Brain microvascular endothelial cell (primary cell): Measurements from ENCODE around the gene SEC63.
"Not testable (repeated sequence)": the region's sequence is repeated elsewhere in the genome, so short reads cannot be mapped to it uniquely, and the experiment has no call there.

ENCODE experiments used
- DNase-seq: peaks from one replicate; pipeline ENCODE4 v3.0.0-alpha.2; 2020
- H3K27ac ChIP-seq: fragments of 250-450 bp; sonication (Bioruptor Pico); 2 replicates; pipeline ENCODE4 v1.5.1; 2020; ENCODE audit warnings: mild to moderate bottlenecking, moderate library complexity
- H3K27me3 ChIP-seq: fragments of 250-450 bp; sonication (Bioruptor Pico); replicated peaks from 2 replicates; pipeline ENCODE4 v1.5.1; 2020; ENCODE audit warnings: mild to moderate bottlenecking
- H3K36me3 ChIP-seq: fragments of 250-450 bp; sonication (Bioruptor Pico); replicated peaks from 2 replicates; pipeline ENCODE4 v1.5.1; 2020; ENCODE audit warnings: mild to moderate bottlenecking
- H3K4me3 ChIP-seq: 2 replicates; pipeline ENCODE4 v1.5.1; 2011; ENCODE audit warnings: low read depth, mild to moderate bottlenecking, control low read depth, low read length, moderate library complexity
- in situ Hi-C: cut with HindIII; loops from 2 replicates; pipeline ENCODE4 v1.10.0; 2017; ENCODE audit warnings: low sequenced_read_pairs, low pct_ligation_motif_present
- TF ChIP-seq, protein P1 (sequence below): IDR thresholded peaks from 2 replicates; pipeline ENCODE4 v1.5.1; 2011; ENCODE audit warnings: low read depth, mild to moderate bottlenecking, moderate library complexity, low read length, control low read depth, inconsistent platforms; ENCODE audit errors: missing control alignments

Gene SEC63

DNA sequence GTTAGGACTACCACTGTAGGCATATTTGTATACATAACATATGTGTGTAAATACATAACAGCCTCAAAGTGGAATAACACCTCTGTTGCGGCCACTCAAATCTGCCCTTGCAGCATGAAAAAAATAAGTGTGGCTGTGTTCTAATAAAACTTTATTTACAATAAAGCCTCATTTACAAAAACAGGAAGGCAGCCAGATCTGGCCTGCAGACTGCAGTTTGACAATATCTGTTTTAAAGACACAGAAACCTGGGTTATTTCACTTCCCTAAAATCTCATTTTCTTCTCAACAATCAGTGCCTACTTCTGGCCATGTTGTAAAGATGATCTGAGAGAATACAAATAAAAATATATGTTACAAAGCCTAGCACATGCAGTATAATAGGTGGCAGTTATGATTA is 80.0 kb downstream of the SEC63 start:
- H3K4me3 ChIP-seq: no peak overlapping the region
- no peak for DNase-seq
- H3K36me3 ChIP-seq: peaks cover 62% of the 10 kb centered on the region

DNA sequence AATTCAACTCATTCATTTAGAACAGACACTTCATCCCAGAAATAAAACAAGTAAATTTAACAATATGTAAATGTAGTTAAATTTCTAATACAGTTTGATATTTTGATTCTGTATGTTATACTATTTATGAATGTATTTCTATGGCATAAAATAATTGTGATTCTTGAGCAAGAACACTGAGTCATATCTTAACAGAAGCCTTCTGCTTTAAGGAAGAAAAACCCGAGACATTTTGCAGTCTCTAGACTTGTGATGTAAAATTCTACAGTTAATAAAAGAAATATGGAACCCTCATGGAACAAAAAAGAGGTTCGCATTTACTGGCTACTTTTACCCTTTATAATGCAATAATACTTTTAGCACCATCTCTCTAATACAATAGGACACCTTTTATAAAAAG is 86.0 kb downstream of the SEC63 start:
- DNase-seq: no peak
- no peak overlapping the region for H3K4me3 ChIP-seq
- no peak overlapping the region for H3K27ac ChIP-seq
- TF ChIP-seq, protein P1, sequence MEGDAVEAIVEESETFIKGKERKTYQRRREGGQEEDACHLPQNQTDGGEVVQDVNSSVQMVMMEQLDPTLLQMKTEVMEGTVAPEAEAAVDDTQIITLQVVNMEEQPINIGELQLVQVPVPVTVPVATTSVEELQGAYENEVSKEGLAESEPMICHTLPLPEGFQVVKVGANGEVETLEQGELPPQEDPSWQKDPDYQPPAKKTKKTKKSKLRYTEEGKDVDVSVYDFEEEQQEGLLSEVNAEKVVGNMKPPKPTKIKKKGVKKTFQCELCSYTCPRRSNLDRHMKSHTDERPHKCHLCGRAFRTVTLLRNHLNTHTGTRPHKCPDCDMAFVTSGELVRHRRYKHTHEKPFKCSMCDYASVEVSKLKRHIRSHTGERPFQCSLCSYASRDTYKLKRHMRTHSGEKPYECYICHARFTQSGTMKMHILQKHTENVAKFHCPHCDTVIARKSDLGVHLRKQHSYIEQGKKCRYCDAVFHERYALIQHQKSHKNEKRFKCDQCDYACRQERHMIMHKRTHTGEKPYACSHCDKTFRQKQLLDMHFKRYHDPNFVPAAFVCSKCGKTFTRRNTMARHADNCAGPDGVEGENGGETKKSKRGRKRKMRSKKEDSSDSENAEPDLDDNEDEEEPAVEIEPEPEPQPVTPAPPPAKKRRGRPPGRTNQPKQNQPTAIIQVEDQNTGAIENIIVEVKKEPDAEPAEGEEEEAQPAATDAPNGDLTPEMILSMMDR: no peak
- H3K36me3 ChIP-seq: peaks cover 20% of the 10 kb centered on the region
- in situ Hi-C loops: no loop called here
- no peaks in the 10 kb centered on the region for H3K27me3 ChIP-seq

More for the DNA sequence above, 80.0 kb downstream of the SEC63 start:
- in situ Hi-C loops: no loop called here
- Histone ChIP-seq H3K27me3 (no peaks in the 10 kb centered on the region), H3K27ac (no peak overlapping the region)
- TF ChIP-seq, protein P1: no peak

DNA sequence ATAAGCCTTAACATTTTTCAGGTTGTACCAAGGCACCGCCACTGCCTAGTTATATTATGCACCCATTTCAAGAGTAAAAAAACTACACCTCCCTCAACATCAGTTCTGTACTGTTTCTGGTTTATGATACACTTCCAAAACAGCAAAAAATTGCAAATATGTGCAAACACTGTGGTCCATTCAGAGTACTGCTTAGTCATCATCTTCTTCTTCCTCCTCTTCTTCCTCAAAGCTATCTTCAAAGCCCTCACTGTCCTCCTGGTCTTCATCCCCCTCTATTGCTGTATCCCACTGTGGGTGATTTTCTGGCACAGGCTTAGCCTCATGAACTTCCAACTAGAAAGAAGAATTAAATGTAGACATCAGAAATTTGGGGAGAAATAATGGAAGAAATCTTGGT is 86.5 kb downstream of the SEC63 start:
- DNase-seq, H3K4me3 ChIP-seq, H3K27ac ChIP-seq, H3K27me3 ChIP-seq, in situ Hi-C loops: not testable (repeated sequence)
- H3K36me3 ChIP-seq: peaks cover 16% of the 10 kb centered on the region

DNA sequence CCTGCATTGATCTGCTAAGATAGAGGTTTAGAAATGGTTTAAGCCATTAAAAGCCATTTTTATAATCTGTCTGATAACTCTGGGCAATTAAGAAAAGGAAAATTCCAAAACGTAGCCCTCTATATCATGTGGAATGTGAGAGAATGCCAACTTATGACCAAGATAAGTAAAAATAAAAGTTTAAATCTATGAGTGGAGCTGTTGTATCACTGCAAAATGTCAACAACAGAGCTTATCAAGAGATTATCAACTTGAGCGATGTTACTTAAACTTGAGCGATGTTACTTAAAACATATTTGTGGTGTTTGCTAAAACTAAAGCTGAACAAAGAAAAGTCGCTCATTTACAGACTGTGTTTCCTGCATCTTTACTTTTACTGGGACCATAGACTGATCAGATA is 87.0 kb downstream of the SEC63 start:
- Histone ChIP-seq H3K27ac (no peak overlapping the region), H3K4me3 (no peak overlapping the region), H3K36me3 (peaks cover 13% of the 10 kb centered on the region), H3K27me3 (no peaks in the 10 kb centered on the region)
- TF ChIP-seq, protein P1: no peak
- in situ Hi-C loops: no loop called here
- DNase-seq: no peak

DNA sequence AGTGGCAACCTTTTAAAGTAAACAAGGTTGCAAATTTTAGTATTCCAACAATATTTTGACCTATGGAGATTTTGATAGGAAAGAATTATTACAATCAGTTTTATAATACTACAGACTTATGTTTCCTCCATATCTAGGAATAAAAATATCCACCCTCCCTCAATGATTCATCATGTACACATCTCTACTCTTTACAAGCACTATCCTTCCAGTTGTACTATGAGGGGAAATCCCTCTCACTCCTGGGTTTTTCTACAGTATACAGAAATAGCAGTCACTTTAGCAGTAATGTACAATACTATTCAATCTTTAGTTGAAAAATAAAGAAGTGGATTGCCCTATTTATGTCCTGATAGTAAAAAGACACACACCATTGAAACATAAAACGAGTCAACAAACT is 87.6 kb downstream of the SEC63 start:
- Histone ChIP-seq H3K4me3 (no peak overlapping the region), H3K27me3 (no peaks in the 10 kb centered on the region), H3K27ac (no peak overlapping the region), H3K36me3 (peaks cover 9% of the 10 kb centered on the region)
- in situ Hi-C loops: no loop called here
- TF ChIP-seq, protein P1: no peak
- DNase-seq: peak; percentile 12

DNA sequence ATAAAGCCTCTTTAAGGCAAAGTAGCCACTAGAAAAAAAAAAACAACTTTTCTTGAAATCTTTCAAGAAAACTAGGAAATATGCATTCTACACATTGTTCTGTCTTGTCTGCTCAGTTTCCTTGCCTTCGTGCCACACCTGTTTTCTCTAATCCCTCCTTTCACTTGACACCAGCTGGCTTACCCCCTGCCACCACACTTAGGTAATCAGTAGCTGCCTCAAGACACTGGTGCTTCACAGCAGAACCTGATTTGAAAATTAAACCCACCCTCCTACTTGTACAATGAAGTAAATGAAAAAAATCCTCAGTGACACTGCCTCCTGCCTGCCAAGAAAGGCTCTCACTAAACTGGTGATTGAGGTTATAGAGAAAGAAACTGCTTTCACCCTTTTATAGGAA is 88.1 kb downstream of the SEC63 start:
- no peak for DNase-seq
- TF ChIP-seq, protein P1: no peak
- H3K4me3 ChIP-seq: no peak overlapping the region
- no peak overlapping the region for H3K27ac ChIP-seq
- H3K27me3 ChIP-seq: no peaks in the 10 kb centered on the region
- peaks cover 4% of the 10 kb centered on the region for H3K36me3 ChIP-seq
- in situ Hi-C loops: no loop called here
